ENCODE results near the gene IGLON5. TPM values are rescaled to one million over a fixed set of nuclear protein-coding genes. Genes with fewer than 3 reads are reported as not detected.

Gene IGLON5
- total and polyA plus RNA-seq, 2 experiments from 2014 or later = 5.0 to 29.1 TPM

DNA sequence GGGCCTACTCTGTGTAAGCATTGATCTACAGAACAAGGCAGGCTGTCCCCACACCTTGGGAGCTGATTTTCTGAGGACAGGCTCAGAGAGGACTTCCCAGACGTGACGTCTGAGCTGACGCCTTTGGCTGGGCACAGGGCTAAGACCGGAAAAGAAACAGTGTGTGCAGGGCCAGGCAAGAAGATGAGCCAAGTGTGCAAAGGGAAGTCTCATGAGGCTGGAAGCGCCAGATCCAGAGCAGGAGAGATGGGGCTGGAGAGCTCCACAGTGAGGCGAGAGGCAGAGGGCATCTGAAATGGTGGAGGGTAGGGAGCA, 12.7 kb downstream of the IGLON5 start:
- no peaks in the 10 kb centered on the region; the same call in 2 of the 3 replicates for H3K9me3 Mint-ChIP-seq
- Histone ChIP-seq H3K36me3 (ENCODE audit: insufficient read depth) (no peaks in the 10 kb centered on the region), H3K27ac (ENCODE audit: low read depth) (no peak overlapping the region), H3K79me2 (replicated peaks; ENCODE audit: insufficient read depth) (no peaks in the 10 kb centered on the region), H3K9me2 (ENCODE audit: insufficient read depth) (no peaks in the 10 kb centered on the region), H3K4me3 (no peak overlapping the region), H2AFZ (no peak overlapping the region), H3K4me2 (no peak overlapping the region), H4K20me1 (replicated peaks; ENCODE audit: insufficient read depth) (peaks cover 2% of the 10 kb centered on the region; the same call in 1 of the 2 replicates), H3K4me1 (ENCODE audit: insufficient read depth) (peaks cover 10% of the 10 kb centered on the region; the same call in 1 of the 2 replicates), H3F3A (replicated peaks; ENCODE audit: low read depth) (no peaks in the 10 kb centered on the region), H3K27me3 (ENCODE audit: insufficient read depth) (peaks cover 17% of the 10 kb centered on the region)
- H3K4me3 Mint-ChIP-seq = no peak overlapping the region
- no peak for ATAC-seq
- peaks cover 17% of the 10 kb centered on the region for H3K4me1 Mint-ChIP-seq
- DNase-seq (ENCODE audit: low spot score) = no peak
- H3K36me3 Mint-ChIP-seq (ENCODE audit: low read depth) = peaks cover 5% of the 10 kb centered on the region; the same call in 2 of the 3 replicates
- no peak overlapping the region for H3K27ac Mint-ChIP-seq
- TF ChIP-seq EZH2 (IDR thresholded peaks at IDR 0.05; ENCODE audit: low read depth, unreplicated experiment) = no peak
- TF ChIP-seq ETS1 (IDR thresholded peaks at IDR 0.05) = no peak
- TF ChIP-seq ZNF331 (CRISPR knock-in tag; IDR thresholded peaks at IDR 0.05; ENCODE audit: low read depth) = no peak
- TF ChIP-seq ZNF114 (CRISPR knock-in tag; IDR thresholded peaks at IDR 0.05) = no peak
- TF ChIP-seq, protein P1, sequence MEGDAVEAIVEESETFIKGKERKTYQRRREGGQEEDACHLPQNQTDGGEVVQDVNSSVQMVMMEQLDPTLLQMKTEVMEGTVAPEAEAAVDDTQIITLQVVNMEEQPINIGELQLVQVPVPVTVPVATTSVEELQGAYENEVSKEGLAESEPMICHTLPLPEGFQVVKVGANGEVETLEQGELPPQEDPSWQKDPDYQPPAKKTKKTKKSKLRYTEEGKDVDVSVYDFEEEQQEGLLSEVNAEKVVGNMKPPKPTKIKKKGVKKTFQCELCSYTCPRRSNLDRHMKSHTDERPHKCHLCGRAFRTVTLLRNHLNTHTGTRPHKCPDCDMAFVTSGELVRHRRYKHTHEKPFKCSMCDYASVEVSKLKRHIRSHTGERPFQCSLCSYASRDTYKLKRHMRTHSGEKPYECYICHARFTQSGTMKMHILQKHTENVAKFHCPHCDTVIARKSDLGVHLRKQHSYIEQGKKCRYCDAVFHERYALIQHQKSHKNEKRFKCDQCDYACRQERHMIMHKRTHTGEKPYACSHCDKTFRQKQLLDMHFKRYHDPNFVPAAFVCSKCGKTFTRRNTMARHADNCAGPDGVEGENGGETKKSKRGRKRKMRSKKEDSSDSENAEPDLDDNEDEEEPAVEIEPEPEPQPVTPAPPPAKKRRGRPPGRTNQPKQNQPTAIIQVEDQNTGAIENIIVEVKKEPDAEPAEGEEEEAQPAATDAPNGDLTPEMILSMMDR (conservative IDR thresholded peaks at IDR 0.05; ENCODE audit: low read depth in 2 of 2) = no peak
- TF ChIP-seq POLR2AphosphoS5 (IDR thresholded peaks at IDR 0.05; ENCODE audit: low read depth) = no peak
- TF ChIP-seq STAT1 (IDR thresholded peaks at IDR 0.05; ENCODE audit: unreplicated experiment) = no peak
- TF ChIP-seq, protein P2, sequence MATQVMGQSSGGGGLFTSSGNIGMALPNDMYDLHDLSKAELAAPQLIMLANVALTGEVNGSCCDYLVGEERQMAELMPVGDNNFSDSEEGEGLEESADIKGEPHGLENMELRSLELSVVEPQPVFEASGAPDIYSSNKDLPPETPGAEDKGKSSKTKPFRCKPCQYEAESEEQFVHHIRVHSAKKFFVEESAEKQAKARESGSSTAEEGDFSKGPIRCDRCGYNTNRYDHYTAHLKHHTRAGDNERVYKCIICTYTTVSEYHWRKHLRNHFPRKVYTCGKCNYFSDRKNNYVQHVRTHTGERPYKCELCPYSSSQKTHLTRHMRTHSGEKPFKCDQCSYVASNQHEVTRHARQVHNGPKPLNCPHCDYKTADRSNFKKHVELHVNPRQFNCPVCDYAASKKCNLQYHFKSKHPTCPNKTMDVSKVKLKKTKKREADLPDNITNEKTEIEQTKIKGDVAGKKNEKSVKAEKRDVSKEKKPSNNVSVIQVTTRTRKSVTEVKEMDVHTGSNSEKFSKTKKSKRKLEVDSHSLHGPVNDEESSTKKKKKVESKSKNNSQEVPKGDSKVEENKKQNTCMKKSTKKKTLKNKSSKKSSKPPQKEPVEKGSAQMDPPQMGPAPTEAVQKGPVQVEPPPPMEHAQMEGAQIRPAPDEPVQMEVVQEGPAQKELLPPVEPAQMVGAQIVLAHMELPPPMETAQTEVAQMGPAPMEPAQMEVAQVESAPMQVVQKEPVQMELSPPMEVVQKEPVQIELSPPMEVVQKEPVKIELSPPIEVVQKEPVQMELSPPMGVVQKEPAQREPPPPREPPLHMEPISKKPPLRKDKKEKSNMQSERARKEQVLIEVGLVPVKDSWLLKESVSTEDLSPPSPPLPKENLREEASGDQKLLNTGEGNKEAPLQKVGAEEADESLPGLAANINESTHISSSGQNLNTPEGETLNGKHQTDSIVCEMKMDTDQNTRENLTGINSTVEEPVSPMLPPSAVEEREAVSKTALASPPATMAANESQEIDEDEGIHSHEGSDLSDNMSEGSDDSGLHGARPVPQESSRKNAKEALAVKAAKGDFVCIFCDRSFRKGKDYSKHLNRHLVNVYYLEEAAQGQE (IDR thresholded peaks at IDR 0.05; ENCODE audit: unreplicated experiment) = no peak
- TF ChIP-seq NANOG (IDR thresholded peaks at IDR 0.05; ENCODE audit: borderline replicate concordance) = no peak
- no peak for TF ChIP-seq CREB1 (CRISPR knock-in tag; IDR thresholded peaks at IDR 0.05; ENCODE audit: low read depth)
- TF ChIP-seq JUNB (IDR thresholded peaks at IDR 0.05; ENCODE audit: unreplicated experiment) = no peak
- TF ChIP-seq EZH2phosphoT487 (IDR thresholded peaks at IDR 0.05; ENCODE audit: unreplicated experiment) = no peak
- TF ChIP-seq, protein P3, sequence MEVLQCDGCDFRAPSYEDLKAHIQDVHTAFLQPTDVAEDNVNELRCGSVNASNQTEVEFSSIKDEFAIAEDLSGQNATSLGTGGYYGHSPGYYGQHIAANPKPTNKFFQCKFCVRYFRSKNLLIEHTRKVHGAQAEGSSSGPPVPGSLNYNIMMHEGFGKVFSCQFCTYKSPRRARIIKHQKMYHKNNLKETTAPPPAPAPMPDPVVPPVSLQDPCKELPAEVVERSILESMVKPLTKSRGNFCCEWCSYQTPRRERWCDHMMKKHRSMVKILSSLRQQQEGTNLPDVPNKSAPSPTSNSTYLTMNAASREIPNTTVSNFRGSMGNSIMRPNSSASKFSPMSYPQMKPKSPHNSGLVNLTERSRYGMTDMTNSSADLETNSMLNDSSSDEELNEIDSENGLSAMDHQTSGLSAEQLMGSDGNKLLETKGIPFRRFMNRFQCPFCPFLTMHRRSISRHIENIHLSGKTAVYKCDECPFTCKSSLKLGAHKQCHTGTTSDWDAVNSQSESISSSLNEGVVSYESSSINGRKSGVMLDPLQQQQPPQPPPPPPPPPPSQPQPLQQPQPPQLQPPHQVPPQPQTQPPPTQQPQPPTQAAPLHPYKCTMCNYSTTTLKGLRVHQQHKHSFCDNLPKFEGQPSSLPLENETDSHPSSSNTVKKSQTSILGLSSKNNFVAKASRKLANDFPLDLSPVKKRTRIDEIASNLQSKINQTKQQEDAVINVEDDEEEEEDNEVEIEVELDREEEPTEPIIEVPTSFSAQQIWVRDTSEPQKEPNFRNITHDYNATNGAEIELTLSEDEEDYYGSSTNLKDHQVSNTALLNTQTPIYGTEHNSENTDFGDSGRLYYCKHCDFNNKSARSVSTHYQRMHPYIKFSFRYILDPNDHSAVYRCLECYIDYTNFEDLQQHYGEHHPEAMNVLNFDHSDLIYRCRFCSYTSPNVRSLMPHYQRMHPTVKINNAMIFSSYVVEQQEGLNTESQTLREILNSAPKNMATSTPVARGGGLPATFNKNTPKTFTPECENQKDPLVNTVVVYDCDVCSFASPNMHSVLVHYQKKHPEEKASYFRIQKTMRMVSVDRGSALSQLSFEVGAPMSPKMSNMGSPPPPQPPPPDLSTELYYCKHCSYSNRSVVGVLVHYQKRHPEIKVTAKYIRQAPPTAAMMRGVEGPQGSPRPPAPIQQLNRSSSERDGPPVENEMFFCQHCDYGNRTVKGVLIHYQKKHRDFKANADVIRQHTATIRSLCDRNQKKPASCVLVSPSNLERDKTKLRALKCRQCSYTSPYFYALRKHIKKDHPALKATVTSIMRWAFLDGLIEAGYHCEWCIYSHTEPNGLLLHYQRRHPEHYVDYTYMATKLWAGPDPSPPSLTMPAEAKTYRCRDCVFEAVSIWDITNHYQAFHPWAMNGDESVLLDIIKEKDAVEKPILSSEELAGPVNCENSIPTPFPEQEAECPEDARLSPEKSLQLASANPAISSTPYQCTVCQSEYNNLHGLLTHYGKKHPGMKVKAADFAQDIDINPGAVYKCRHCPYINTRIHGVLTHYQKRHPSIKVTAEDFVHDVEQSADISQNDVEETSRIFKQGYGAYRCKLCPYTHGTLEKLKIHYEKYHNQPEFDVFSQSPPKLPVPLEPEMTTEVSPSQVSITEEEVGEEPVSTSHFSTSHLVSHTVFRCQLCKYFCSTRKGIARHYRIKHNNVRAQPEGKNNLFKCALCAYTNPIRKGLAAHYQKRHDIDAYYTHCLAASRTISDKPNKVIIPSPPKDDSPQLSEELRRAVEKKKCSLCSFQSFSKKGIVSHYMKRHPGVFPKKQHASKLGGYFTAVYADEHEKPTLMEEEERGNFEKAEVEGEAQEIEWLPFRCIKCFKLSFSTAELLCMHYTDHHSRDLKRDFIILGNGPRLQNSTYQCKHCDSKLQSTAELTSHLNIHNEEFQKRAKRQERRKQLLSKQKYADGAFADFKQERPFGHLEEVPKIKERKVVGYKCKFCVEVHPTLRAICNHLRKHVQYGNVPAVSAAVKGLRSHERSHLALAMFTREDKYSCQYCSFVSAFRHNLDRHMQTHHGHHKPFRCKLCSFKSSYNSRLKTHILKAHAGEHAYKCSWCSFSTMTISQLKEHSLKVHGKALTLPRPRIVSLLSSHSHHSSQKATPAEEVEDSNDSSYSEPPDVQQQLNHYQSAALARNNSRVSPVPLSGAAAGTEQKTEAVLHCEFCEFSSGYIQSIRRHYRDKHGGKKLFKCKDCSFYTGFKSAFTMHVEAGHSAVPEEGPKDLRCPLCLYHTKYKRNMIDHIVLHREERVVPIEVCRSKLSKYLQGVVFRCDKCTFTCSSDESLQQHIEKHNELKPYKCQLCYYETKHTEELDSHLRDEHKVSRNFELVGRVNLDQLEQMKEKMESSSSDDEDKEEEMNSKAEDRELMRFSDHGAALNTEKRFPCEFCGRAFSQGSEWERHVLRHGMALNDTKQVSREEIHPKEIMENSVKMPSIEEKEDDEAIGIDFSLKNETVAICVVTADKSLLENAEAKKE (CRISPR knock-in tag; IDR thresholded peaks at IDR 0.05) = no peak
- peaks cover 19% of the 10 kb centered on the region for H3K27me3 Mint-ChIP-seq (ENCODE audit: insufficient read depth, low read depth, poor library complexity)

Measured in GM23338 (cell line).